ENCODE data around the gene GNA14.

- TF ChIP-seq, protein P1, sequence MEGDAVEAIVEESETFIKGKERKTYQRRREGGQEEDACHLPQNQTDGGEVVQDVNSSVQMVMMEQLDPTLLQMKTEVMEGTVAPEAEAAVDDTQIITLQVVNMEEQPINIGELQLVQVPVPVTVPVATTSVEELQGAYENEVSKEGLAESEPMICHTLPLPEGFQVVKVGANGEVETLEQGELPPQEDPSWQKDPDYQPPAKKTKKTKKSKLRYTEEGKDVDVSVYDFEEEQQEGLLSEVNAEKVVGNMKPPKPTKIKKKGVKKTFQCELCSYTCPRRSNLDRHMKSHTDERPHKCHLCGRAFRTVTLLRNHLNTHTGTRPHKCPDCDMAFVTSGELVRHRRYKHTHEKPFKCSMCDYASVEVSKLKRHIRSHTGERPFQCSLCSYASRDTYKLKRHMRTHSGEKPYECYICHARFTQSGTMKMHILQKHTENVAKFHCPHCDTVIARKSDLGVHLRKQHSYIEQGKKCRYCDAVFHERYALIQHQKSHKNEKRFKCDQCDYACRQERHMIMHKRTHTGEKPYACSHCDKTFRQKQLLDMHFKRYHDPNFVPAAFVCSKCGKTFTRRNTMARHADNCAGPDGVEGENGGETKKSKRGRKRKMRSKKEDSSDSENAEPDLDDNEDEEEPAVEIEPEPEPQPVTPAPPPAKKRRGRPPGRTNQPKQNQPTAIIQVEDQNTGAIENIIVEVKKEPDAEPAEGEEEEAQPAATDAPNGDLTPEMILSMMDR (IDR thresholded peaks at IDR 0.05; ENCODE audit: low read depth, low read length), result no peak
- TF ChIP-seq EZH2phosphoT487 (IDR thresholded peaks at IDR 0.05; ENCODE audit: low read depth), result no peak
These were observed 229.9 kb downstream of the GNA14 start for GRCh38 chr9:77418226-77418625.
